GM19240 (cell line): ENCODE results near the gene FUT4.
"Not testable (repeated sequence)": the region's sequence is repeated elsewhere in the genome, so short reads cannot be mapped to it uniquely, and the experiment has no call there.

ENCODE experiments used
- DNase-seq: peaks from one replicate; pipeline ENCODE4 v3.0.0; 2011; ENCODE audit warnings: low spot score; ENCODE audit not compliant: insufficient read length

Gene FUT4, protein sequence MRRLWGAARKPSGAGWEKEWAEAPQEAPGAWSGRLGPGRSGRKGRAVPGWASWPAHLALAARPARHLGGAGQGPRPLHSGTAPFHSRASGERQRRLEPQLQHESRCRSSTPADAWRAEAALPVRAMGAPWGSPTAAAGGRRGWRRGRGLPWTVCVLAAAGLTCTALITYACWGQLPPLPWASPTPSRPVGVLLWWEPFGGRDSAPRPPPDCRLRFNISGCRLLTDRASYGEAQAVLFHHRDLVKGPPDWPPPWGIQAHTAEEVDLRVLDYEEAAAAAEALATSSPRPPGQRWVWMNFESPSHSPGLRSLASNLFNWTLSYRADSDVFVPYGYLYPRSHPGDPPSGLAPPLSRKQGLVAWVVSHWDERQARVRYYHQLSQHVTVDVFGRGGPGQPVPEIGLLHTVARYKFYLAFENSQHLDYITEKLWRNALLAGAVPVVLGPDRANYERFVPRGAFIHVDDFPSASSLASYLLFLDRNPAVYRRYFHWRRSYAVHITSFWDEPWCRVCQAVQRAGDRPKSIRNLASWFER

DNA sequence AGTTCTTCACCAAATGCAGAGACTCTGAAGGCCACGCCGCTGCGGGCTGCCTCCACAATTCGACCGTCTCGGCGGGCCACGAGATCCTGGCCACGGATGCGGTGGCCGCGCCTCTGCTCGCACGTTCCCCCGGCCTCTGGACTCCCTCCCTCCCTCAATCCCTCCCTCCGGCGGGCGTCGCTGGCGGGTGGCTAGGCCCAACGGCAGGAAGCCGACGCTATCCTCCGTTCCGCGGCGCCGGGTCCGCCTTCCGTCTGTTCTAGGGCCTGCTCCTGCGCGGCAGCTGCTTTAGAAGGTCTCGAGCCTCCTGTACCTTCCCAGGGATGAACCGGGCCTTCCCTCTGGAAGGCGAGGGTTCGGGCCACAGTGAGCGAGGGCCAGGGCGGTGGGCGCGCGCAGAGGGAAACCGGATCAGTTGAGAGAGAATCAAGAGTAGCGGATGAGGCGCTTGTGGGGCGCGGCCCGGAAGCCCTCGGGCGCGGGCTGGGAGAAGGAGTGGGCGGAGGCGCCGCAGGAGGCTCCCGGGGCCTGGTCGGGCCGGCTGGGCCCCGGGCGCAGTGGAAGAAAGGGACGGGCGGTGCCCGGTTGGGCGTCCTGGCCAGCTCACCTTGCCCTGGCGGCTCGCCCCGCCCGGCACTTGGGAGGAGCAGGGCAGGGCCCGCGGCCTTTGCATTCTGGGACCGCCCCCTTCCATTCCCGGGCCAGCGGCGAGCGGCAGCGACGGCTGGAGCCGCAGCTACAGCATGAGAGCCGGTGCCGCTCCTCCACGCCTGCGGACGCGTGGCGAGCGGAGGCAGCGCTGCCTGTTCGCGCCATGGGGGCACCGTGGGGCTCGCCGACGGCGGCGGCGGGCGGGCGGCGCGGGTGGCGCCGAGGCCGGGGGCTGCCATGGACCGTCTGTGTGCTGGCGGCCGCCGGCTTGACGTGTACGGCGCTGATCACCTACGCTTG lies at the start of gene FUT4:
TSS of gene FUT4 (plus strand) at position 227 of the 951 bp plus-strand sequence. CDS start at position 440, 213 bp downstream.
- peak; percentile 51 for DNase-seq

DNA sequence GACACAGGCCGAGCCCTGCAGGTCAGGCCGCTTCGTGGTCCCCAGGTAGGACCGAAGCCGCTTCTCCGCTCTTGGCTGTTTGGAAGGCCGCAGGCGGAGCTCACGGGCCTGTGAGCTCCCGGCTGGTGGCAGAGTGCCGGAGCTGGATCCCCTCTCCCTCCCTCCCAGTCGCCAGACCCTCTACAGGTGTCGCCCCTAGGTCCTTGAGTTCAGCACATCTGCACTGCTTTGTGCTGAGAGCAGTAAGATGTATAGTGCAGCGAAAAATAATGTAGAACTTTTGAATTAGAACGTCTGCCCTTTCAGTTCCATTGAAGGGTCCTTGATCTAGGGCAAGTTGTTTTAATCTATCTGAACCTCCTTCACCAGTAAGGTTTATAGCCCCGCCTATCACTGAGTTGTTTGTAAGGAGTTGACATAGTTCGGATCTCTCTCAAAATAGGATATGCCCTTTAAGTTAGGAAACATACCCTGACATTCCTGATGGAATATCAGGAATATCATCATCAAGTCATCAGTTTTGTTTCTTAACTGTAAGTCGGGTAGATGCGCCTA lies 49.5 kb upstream of the FUT4 start:
- no peak for DNase-seq

DNA sequence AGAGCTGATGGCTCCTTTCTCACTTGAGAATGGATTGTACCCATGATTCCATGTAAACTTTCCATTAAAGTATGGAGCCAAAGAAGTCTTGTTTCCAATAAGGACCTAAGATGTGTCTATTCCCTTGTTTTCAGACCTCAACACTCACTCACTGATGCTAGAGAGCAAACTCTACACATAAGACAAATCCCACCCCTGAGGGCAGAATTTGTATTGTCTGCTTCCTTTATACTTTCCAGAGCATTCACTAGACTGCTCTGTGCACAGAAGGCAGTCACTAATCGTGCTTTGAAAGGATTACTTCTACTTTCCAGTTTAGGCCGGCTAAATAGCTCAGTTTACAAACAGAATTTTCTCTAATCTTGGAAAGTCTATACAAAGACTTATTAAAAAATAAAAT lies 43.5 kb upstream of the FUT4 start:
- no peak for DNase-seq

DNA sequence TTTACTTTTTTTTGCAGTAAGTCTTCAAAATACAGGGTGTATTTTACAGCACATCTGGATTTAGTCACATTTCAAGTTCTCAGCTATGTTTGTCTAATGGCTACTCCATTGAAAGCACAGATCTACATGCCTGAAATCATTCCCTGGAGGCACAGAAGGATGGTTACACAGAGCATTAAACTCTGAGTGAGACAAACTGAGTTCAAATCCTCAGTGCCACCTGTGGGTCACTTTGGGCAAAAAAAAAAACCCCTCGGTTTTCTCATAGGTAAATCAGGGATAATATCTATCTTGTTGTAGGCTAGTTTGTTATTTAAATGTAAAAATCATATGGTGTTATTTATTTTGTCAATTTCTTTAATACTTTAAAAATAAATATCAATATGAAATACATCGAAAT lies 42.2 kb upstream of the FUT4 start:
- no peak for DNase-seq

DNA sequence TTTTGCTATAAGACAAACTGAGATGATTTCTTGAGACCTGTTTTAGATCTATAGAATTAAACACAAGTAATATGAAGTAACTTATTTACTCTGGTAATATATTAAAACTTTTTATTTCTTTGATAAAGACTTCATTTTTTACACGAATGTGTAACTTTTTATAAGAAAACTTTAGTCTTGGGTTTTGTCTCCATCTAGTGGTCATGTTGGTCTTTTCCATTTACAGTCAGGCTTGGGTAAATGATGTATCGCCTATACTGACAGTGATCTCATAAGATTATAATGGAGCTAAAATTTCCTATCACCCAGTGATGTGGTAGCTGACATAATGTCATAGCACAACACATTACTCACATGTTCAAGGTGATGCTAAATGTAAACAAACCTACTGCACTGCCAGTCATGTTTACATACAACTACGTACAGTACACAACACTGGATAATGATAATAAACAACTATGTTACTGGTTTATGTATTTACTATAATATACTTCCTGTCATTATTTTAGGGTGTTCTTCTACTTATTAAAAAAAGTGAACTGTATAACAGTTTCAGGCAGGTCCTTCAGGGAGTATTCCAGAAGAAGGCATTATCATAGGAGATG lies 38.9 kb upstream of the FUT4 start:
- no peak for DNase-seq

DNA sequence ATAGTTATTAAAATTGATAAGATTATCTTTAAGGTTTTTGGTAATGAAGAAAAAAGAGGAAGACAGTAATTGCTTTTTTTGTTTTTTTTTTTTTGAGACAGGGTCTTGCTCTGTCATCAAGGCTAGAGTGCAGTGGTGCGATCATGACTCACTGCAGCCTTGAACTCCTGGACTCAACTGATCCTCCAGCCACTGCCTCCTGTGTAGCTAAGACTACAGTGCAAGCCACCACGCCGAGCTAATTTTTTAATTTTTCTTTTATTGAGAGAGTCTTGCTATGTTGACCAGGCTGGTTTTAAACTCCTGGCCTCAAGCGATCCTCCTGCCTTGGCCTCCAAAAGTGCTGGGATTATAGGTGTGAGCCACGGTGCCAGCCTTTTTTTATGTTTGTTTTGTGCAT lies 37.2 kb upstream of the FUT4 start:
- DNase-seq: not testable (repeated sequence)

DNA sequence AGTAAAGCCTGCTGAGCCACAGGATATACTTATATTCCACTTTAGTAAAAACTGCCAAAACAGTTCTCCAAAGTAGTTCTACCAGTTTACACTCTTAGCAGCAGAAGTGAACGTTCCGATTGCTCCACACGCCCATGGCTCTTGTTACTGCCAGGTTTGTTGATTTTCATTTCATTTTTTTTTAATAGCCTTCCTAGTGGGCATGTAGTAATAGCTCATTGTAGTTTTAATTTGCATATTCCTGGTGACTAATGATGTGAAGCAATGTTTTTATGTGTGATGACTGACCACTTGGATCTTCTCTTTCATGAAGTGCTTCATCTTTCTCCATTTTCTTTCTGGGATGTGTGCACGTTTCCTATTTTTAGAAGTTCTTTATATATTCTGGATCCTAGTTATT lies 36.2 kb upstream of the FUT4 start:
- DNase-seq: no peak

DNA sequence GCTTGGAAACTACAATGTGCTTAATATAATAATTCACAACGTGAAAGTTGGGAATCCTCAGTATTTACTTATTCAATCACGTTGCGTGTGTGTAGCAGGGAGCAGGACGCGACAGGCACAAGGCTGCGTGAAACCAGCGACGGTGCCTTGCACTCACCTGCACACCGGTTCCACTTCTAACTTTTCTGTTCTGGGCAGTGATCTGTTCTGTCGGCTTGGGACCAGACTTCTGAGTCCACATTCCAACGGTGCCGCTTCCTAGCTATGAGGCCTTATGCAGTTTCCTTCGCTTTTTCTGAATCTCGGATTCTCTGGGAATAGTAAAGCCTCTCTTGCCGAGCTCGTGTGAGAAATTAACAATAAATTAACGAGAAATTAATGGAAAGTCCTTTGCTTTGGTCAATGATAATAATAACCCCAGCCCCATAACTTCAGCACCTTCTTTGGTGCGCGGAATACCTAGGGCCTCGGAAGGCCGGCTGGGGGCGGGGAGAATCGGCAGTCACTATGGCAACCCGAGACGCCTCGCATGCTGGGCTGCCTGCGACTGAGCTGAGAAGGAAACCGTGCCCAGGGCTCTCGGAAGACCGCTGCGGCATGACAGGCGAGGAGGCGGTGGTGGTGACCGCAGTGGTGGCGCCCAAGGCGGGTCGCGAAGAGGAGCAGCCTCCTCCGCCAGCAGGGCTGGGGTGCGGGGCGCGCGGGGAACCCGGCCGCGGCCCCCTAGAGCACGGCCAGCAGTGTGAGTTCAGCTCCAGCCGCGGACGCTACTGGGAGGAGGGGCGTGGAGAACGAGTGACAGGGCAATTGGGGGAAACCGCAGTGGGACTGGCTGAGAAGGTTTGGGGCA lies 31.6 kb upstream of the FUT4 start, which contains the start of gene C11orf97:
TSS of gene C11orf97 (plus strand) at position 530 of the 850 bp plus-strand sequence. CDS start at position 598, 68 bp downstream.
- no peak for DNase-seq

DNA sequence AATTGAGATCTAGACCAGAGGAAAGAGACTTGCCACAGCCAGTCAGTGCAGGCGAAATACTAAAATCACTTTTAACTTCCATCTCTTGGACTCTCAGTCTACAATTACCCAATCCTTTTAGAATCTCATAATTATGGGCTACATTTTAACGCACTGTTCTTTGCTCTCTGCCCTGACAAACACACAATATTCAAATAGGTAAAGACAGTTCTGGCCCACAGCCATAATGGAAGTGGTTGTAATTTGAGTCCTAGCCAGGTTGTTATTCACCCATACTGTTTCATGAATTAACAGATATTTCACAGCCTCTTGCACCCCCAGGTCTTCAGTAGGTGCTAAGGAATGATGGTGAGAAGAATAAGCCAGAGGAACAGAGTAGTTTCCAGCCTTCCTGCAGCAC lies 30.6 kb upstream of the FUT4 start:
- no peak for DNase-seq

DNA sequence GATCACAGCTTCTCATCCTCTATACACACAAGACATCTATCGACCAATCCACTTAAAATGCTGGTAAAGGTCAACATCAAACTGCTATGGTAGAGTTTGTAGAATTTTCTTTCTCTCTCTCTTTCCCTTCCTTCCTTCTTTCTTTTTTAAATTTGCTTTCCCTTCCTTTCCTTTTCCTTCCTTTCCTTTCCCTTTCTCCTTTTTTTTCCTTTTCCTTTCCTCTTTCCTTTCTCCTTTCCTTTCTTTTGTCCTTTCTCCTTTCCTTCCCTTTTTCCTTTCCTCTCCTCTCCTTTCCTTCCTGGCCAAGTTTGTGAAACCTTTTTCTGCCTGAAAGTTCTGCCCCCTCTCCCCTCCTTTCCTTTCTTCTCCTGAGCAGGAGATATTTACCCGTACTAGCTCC lies 28.3 kb upstream of the FUT4 start:
- DNase-seq: no peak

DNA sequence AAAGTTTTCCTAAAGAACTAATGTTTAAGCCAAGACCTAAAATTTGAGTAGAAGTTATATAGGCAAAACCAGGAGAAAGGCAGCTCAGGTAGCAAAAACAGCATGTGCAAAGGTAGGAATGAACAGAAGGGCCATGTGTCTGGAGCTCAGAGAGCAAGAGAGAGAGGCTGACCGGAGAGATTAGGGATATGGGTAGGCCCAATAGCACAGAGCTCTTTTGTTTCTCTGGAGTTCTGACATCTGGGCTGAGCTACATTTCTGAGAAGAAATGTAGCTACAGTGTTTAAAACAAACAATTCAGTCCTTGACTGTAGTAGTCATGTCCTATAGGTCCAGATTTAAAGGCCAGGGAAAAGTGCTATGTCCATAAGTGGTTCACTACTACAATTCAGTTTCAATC lies 27.0 kb upstream of the FUT4 start:
- DNase-seq: no peak

DNA sequence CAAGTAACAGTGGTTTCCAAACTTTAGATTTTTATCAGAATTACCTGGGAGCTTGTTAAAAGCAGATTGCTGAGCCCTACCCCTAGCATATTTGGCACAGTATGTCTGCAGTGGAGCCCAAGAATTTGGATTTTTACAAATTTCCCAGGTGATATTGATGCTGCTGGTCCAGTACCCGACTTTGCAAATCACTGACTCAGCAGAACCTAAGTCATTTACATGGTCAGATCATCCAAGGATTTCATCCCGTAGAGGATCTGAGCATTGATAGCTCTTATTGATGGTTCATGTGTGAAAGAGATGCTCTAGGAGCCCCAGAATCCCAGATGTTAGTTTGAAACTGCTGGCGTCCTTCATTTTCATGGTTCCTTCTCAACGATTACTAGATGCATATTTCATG lies 25.4 kb upstream of the FUT4 start:
- no peak for DNase-seq

DNA sequence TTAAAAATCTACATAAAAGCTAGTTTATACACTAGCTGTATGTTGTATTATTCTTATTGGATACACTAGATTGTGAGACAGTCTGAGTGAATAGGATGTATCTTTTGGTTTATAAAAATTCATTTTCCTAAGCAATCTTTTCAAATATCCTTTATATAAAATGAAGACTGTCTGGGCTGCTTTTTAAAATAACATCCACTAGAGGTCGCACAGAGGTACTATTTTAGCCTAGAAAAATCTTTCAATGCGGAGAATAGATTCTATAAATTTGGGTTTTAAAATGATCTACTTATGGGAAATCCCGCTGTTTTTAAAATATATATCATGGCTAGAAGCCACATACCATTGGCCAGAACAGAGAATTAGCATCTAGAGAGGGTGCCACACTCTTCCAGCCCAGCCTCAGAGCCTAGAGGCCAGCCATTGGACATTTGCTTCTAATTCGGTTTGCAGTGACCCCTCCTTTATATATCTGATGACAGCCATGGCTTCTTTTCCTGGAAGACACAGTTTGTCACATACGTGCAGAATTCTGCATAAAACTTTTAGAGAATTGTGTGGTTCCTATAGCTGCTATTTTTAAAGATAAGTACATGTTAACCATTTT lies 24.1 kb upstream of the FUT4 start:
- no peak for DNase-seq

DNA sequence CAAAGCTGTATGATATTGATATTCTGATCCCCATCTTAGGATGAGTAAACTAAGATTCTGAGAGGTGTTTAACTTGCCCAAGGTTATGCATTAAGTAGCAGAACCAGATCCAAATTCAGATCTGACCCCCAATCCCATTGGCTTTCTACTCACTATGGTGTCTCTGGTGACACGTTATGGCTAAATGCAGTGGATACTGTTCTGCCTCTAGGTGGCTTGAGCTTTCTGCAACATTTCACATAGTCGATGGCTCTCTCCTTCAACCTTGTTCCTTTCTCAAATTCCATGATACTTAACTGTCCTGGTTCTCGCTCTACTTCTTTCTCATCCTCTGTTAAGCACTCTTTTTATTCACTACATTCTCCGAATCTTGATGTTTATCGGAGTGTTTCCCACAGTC lies 22.0 kb upstream of the FUT4 start:
- no peak for DNase-seq

DNA sequence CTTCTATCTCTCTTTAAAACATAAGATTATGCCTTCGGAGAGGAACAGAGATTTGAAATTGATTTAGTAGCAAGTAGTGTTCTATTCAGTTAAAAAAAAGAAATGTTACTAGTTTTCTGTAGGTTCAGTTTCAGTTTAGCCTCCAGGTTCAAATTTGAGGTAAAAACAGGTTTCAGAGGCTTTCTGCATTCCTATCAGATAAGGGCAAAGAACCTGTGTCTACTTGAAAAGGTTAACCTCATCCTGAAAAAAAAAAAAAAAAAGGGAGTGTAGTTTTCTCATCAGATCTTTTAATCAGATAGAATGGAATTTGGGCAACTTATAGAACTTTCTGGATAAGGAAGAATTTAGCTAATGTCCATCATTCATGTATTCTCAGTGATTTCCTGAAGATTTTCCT lies 19.4 kb upstream of the FUT4 start:
- no peak for DNase-seq

DNA sequence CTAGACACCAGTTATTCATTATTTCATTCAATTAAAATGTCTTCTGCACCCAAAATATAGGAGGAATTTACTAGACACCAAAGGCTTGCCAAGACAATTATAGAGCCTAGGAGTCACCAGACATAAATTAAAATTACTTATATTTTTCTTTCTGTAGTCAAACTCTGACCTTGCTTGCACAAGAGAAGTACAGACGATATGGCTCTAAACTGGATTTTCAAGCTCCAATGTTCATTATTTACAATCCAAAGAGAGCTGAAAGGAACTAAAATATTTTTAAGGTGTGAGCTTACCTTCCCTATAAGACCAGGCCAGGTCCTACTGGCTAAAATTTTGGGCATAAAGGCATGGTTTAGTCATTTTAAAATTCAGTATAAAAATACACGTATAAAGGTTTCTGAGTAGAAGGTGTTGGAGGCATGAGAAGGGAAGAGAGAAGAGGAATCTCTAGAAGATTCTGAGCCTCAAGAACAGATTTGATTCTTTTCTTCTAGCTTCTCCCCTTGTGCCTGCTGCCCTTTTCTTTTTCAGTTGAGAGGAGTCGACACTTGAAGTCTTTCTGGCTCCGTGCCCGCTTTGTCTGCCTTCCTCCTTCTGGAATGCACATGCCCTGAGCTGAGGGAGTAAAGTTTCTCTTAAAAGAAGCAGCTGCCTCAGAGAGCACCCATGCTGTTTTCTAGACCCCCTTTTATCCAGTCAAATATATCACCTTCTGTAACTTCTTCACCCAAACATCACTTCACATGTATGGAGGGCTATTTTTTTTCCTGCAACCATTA lies 18.0 kb upstream of the FUT4 start:
- DNase-seq: no peak

DNA sequence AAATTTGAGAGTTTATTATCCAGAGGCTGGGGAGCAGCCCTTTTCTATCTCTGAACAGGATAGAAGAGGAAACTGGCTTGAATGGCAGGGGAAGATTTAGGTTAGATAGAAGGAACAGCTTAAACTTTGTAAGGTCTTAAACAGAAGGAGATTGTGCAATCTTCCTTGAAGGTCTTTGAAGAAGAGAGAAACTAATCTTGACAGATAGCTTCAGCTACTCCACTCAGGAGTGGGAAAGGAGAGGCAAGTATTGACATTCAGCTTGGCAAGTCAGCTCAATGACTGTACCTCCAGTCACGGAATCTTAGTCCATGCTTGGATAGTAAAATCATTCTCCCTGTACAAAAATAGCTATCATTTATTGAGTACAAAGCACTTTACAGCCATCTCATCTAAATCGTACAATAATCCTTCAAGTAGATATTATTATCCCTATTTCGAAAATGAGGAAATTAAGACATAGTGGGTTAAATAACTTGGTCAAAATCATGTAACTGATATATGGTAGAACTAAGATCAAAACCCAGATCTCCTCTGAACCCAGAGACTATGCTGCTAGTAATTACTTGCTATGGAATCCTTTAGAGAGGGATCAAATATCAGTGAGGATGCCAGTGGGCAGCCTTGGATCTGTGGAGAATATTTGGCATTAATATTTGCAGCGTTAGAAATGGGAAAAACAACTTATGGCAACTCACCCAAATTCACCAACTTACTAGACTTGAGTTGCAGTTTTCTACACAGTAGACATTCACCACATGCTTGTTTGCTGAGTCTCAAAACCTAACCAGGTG lies 16.9 kb upstream of the FUT4 start:
- DNase-seq: no peak

DNA sequence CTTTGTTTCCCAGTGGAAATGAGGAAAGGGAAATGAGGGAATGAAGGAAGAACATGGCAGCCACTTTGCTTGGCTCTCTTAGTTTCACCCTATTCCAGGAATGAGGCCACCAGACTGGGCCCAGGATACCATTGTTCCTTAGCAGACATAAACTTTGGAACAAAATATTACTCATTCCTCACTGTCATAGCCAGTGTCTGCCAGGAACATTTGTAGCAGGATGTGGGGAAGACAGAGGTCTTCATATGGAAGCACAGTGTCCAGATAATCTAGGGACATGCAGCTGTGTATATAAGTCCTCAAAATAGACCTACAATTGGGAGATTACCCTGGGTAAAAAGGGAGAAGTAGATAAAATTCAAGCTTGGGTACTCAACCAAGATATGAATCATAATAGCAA lies 15.2 kb upstream of the FUT4 start:
- no peak for DNase-seq
